B cell (primary cell): ENCODE measurements around the gene PARD3B.

Source experiments
- CTCF ChIP-seq: fragments of 200-600 bp; IDR thresholded peaks from one replicate; pipeline ENCODE4 v1.8.0; 2022; ENCODE audit warnings: antibody characterized with exemption, mild to moderate bottlenecking
- EZH2 ChIP-seq: IDR thresholded peaks from 2 replicates; pipeline ENCODE4 v1.6.1; 2012; ENCODE audit warnings: borderline replicate concordance, low read depth, mild to moderate bottlenecking, moderate library complexity, low read length; ENCODE audit not compliant: insufficient read depth, poor library complexity, severe bottlenecking

DNA sequence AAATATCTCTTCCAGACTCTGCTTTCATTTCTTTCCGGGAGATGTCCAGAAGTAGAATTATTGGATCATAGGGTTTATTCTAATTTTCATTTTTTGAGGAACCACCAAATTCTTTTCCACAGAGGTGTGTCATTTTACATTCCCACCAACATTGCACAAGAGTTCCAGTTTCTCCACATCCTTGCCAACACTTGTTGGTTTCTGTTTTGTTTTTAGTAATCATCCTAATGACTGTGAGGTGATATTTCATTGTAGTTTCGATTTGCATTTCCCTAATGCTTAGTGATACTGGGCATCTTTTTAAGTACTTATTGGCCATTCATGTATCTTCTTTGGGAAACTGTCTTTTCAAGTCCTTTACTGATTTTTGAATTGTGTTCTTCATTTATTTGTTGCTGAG is 513.1 kb downstream of the PARD3B start:
- TF ChIP-seq CTCF (no peak), EZH2 (no peak)
